ENCODE results near the gene PRKD2. TPM values are rescaled to one million over a fixed set of nuclear protein-coding genes. Genes with fewer than 3 reads are reported as not detected.
A peak's percentile ranks its signal among the peaks of the same experiment; 100 is the strongest.

PRKD2 gene
- total RNA-seq, 4 donors from 2014 or later: 15.2 to 33.6 (median 19.7) TPM

GRCh38 chr19:46760363-46760762 lies 43.4 kb upstream of the PRKD2 start:
- H3K36me3 ChIP-seq: peaks cover 0 to 20% of the 10 kb centered on the region in 2 donors
- H3K27ac ChIP-seq: peak overlapping the region in 3 of 4 donors; percentile 64 to 81 (median 73)
- no peak for ATAC-seq
- H3K4me1 ChIP-seq: peaks cover 0 to 47% (median 14%) of the 10 kb centered on the region in 3 donors
- no peak for TF ChIP-seq CTCF (IDR thresholded peaks at IDR 0.05)
- TF ChIP-seq POLR2A (IDR thresholded peaks at IDR 0.05): no peak
- no peak for TF ChIP-seq POLR2AphosphoS5 (IDR thresholded peaks at IDR 0.05)
- no peak for TF ChIP-seq EP300 (IDR thresholded peaks at IDR 0.05)
- H3K9me3 ChIP-seq: no peaks in the 10 kb centered on the region
- WGBS, 2 donors (ENCODE audit: low coverage in 1 of 2): 87 to 90% methylated on average over 3 to 4 of the region's 5 CpGs
- H3K27me3 ChIP-seq: no peaks in the 10 kb centered on the region
- H3K4me3 ChIP-seq: no peak overlapping the region

- Histone ChIP-seq H3K9me3 (no peaks in the 10 kb centered on the region), H3K4me3 (no peak overlapping the region), H3K27me3 (no peaks in the 10 kb centered on the region), H3K4me1 (peaks cover 0 to 52% (median 15%) of the 10 kb centered on the region in 3 donors), H3K27ac (peak overlapping the region in 3 of 4 donors; percentile 64 to 81 (median 73)), H3K36me3 (peaks cover 0 to 20% of the 10 kb centered on the region in 2 donors)
- TF ChIP-seq CTCF (IDR thresholded peaks at IDR 0.05) (no peak), POLR2AphosphoS5 (IDR thresholded peaks at IDR 0.05) (no peak), POLR2A (IDR thresholded peaks at IDR 0.05) (no peak), EP300 (IDR thresholded peaks at IDR 0.05) (no peak)
- ATAC-seq: peak; percentile 86
- 58 to 61% methylated on average over 5 to 7 of the region's 7 CpGs for WGBS, 2 donors (ENCODE audit: low coverage in 1 of 2)
These were observed 43.0 kb upstream of the PRKD2 start for GRCh38 chr19:46759817-46760333.

- TF ChIP-seq POLR2AphosphoS5 (IDR thresholded peaks at IDR 0.05) (no peak), EP300 (IDR thresholded peaks at IDR 0.05) (no peak)
- 74 to 77% methylated on average over 5 to 6 of the region's 6 CpGs for WGBS, 2 donors (ENCODE audit: low coverage in 1 of 2)
- no peak overlapping the region for H3K4me3 ChIP-seq
- H3K4me1 ChIP-seq: peaks cover 0 to 56% (median 15%) of the 10 kb centered on the region in 3 donors
- H3K27me3 ChIP-seq: no peaks in the 10 kb centered on the region
- peaks cover 0 to 20% of the 10 kb centered on the region in 2 donors for H3K36me3 ChIP-seq
- peak overlapping the region in 3 of 4 donors; percentile 47 to 81 (median 64) for H3K27ac ChIP-seq
- no peaks in the 10 kb centered on the region for H3K9me3 ChIP-seq
- no peak for ATAC-seq
These were observed 42.3 kb upstream of the PRKD2 start for GRCh38 chr19:46759206-46759605.

DNA sequence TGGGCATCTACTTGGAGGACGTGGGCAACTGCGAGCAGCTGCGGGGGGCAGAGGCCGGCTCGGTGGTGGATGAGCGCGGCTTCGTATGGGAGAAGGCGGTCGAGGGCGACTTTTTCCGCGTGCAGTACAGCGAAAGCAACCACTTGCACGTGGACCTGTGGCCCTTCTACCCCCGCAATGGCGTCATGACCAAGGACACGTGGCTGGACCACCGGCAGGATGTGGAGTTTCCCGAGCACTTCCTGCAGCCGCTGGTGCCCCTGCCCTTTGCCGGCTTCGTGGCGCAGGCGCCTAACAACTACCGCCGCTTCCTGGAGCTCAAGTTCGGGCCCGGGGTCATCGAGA lies 39.6 kb upstream of the PRKD2 start:
- no peak for TF ChIP-seq POLR2A (IDR thresholded peaks at IDR 0.05)
- TF ChIP-seq EP300 (IDR thresholded peaks at IDR 0.05): no peak
- no peak for TF ChIP-seq CTCF (IDR thresholded peaks at IDR 0.05)
- TF ChIP-seq POLR2AphosphoS5 (IDR thresholded peaks at IDR 0.05): no peak
- Histone ChIP-seq H3K36me3 (peaks cover 0 to 35% of the 10 kb centered on the region in 2 donors), H3K27me3 (no peaks in the 10 kb centered on the region), H3K4me3 (no peak overlapping the region), H3K27ac (no peak overlapping the region), H3K9me3 (no peaks in the 10 kb centered on the region), H3K4me1 (peaks cover 0 to 60% (median 15%) of the 10 kb centered on the region in 3 donors)
- ATAC-seq: no peak
- 89% methylated on average over 9 of the region's 30 CpGs; no CpG with 5 or more reads in 1 of the 2 donors for WGBS, 2 donors (ENCODE audit: low coverage in 1 of 2)

DNA sequence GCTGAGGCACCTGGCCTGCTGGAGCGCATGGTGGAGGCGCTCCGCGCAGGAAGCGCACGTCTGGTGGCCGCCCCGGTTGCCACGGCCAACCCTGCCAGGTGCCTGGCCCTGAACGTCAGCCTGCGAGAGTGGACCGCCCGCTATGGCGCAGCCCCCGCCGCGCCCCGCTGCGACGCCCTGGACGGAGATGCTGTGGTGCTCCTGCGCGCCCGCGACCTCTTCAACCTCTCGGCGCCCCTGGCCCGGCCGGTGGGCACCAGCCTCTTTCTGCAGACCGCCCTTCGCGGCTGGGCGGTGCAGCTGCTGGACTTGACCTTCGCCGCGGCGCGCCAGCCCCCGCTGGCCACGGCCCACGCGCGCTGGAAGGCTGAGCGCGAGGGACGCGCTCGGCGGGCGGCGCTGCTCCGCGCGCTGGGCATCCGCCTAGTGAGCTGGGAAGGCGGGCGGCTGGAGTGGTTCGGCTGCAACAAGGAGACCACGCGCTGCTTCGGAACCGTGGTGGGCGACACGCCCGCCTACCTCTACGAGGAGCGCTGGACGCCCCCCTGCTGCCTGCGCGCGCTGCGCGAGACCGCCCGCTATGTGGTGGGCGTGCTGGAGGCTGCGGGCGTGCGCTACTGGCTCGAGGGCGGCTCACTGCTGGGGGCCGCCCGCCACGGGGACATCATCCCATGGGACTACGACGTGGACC lies 39.1 kb upstream of the PRKD2 start:
- H3K36me3 ChIP-seq: peaks cover 0 to 38% of the 10 kb centered on the region in 2 donors
- H3K4me3 ChIP-seq: no peak overlapping the region
- H3K9me3 ChIP-seq: no peaks in the 10 kb centered on the region
- H3K4me1 ChIP-seq: peaks cover 0 to 55% (median 13%) of the 10 kb centered on the region in 3 donors
- ATAC-seq: no peak
- WGBS, 2 donors (ENCODE audit: low coverage in 1 of 2): 92% methylated on average over 17 of the region's 86 CpGs; no CpG with 5 or more reads in 1 of the 2 donors
- no peaks in the 10 kb centered on the region for H3K27me3 ChIP-seq
- peak overlapping the region in 3 of 4 donors; percentile 60 to 69 (median 68) for H3K27ac ChIP-seq
- TF ChIP-seq EP300 (IDR thresholded peaks at IDR 0.05) (no peak), CTCF (IDR thresholded peaks at IDR 0.05) (no peak), POLR2AphosphoS5 (IDR thresholded peaks at IDR 0.05) (no peak)
